GM19467 (cell line): ENCODE data around the gene GPR15.

Experiments used
- ATAC-seq: cut with Tn5 transposase; IDR thresholded peaks from one replicate; pipeline ENCODE4 v1.9.1; 2021; ENCODE audit warnings: mild to moderate bottlenecking, moderate library complexity; ENCODE audit not compliant: unreplicated experiment

The GPR15 gene

GRCh38 chr3:98529856-98530459, 1.8 kb upstream of the GPR15 start:
- no peak for ATAC-seq

- no peak for ATAC-seq
These were observed 1.1 kb upstream of the GPR15 start for GRCh38 chr3:98530676-98531075.

GRCh38 chr3:98532275-98532637, 478 bp downstream of the GPR15 start:
- ATAC-seq = no peak

- no peak for ATAC-seq
These were observed 1.2 kb downstream of the GPR15 start for GRCh38 chr3:98532709-98533571.

- no peak for ATAC-seq
These were observed 2.4 kb downstream of the GPR15 start for GRCh38 chr3:98534168-98534567.

GRCh38 chr3:98534734-98535133, 3.0 kb downstream of the GPR15 start:
- ATAC-seq = no peak

GRCh38 chr3:98536456-98537017, 4.8 kb downstream of the GPR15 start:
- ATAC-seq = peak; percentile 63

GRCh38 chr3:98540346-98540745, 8.6 kb downstream of the GPR15 start:
- peak; percentile 51 for ATAC-seq

GRCh38 chr3:98541695-98542094, 9.9 kb downstream of the GPR15 start:
- ATAC-seq = no peak

GRCh38 chr3:98542623-98543022, 10.8 kb downstream of the GPR15 start:
- no peak for ATAC-seq

GRCh38 chr3:98545940-98546339, 14.2 kb downstream of the GPR15 start:
- ATAC-seq = no peak

GRCh38 chr3:98548544-98548943, 16.8 kb downstream of the GPR15 start:
- ATAC-seq = no peak

GRCh38 chr3:98550833-98551232, 19.1 kb downstream of the GPR15 start:
- no peak for ATAC-seq

GRCh38 chr3:98551236-98551635, 19.5 kb downstream of the GPR15 start:
- ATAC-seq = no peak

- ATAC-seq = no peak
These were observed 20.0 kb downstream of the GPR15 start for GRCh38 chr3:98551754-98552153.

GRCh38 chr3:98552232-98553020, 20.6 kb downstream of the GPR15 start:
- ATAC-seq = no peak

- ATAC-seq = no peak
These were observed 21.3 kb downstream of the GPR15 start for GRCh38 chr3:98553021-98553563.

GRCh38 chr3:98553753-98554152, 22.0 kb downstream of the GPR15 start:
- no peak for ATAC-seq

GRCh38 chr3:98554580-98554979, 22.8 kb downstream of the GPR15 start:
- ATAC-seq = no peak

- ATAC-seq = no peak
These were observed 23.2 kb downstream of the GPR15 start for GRCh38 chr3:98555025-98555379.
